Measurements from ENCODE around the gene CAVIN3. TPM values are rescaled to one million over a fixed set of nuclear protein-coding genes. Genes with fewer than 3 reads are reported as not detected.

The CAVIN3 gene
- 10 to 100 TPM; 45.0 to 45.3 TPM for total RNA-seq

GRCh38 chr11:6320411-6321155 lies at the start of gene CAVIN3:
CAVIN3 (minus strand) TSS chr11:6320501; CDS start chr11:6320476, 25 bp downstream.
- POLR2A ChIA-PET, result interaction anchor here (1.1 to 1.6 kb wide), 2 partner anchors 31 to 33 kb away, joined by 3 to 8 read pairs; no protein-coding TSS in a partner anchor
- CTCF ChIA-PET, result interaction anchor here (0.6 to 8.8 kb wide), 3 partner anchors 11 to 42 kb away, joined by 3 to 55 read pairs (median 3); no protein-coding TSS in a partner anchor

GRCh38 chr11:6365659-6366058 lies 45.4 kb upstream of the CAVIN3 start:
- CTCF ChIA-PET, result interaction anchor here (1.9 to 4.1 kb wide), 2 partner anchors 12 to 13 kb away, joined by 4 to 25 read pairs; no protein-coding TSS in a partner anchor
- POLR2A ChIA-PET, result no interaction called here

GRCh38 chr11:6362873-6363678 lies 42.8 kb upstream of the CAVIN3 start:
- ChIA-PET POLR2A (no interaction called here), CTCF (interaction anchor here (0.6 to 4.1 kb wide), 27 partner anchors 8 to 348 kb away, joined by 3 to 25 read pairs (median 4); partner anchors contain the start of genes CAVIN3, CCKBR and TRIM3)

- ChIA-PET POLR2A (no interaction called here), CTCF (interaction anchor here (0.6 to 4.1 kb wide), 25 partner anchors 9 to 342 kb away, joined by 3 to 25 read pairs (median 4); partner anchors contain the start of genes CAVIN3 and TRIM3)
Measured at GRCh38 chr11:6362185-6362872, 42.0 kb upstream of the CAVIN3 start.

- POLR2A ChIA-PET, result no interaction called here
- CTCF ChIA-PET, result no interaction called here
Measured at GRCh38 chr11:6360183-6360582, 39.9 kb upstream of the CAVIN3 start.

GRCh38 chr11:6357222-6357621 lies 36.9 kb upstream of the CAVIN3 start:
- ChIA-PET CTCF (interaction anchor here (1.1 to 1.8 kb wide), 2 partner anchors 106 to 332 kb away, joined by 4 read pairs; no protein-coding TSS in a partner anchor), POLR2A (interaction anchor here (0.7 kb wide), 1 partner anchor 38 kb away, joined by 4 read pairs; no protein-coding TSS in a partner anchor)

- CTCF ChIA-PET, result interaction anchor here (1.1 to 1.8 kb wide), 3 partner anchors 23 to 331 kb away, joined by 4 to 6 read pairs (median 4); no protein-coding TSS in a partner anchor
- POLR2A ChIA-PET, result interaction anchor here (0.6 to 0.7 kb wide), 2 partner anchors 37 to 737 kb away, joined by 3 to 4 read pairs; no protein-coding TSS in a partner anchor
Measured at GRCh38 chr11:6356503-6357055, 36.3 kb upstream of the CAVIN3 start.

- POLR2A ChIA-PET, result no interaction called here
- CTCF ChIA-PET, result interaction anchor here (1.0 to 4.8 kb wide), 11 partner anchors 9 to 345 kb away, joined by 3 to 55 read pairs (median 4); partner anchors contain the start of gene CAVIN3
Measured at GRCh38 chr11:6354651-6355485, 34.6 kb upstream of the CAVIN3 start.

GRCh38 chr11:6353367-6353987 lies 33.2 kb upstream of the CAVIN3 start:
- CTCF ChIA-PET, result interaction anchor here (0.7 to 4.8 kb wide), 20 partner anchors 10 to 815 kb away, joined by 3 to 55 read pairs (median 3); partner anchors contain the start of genes CAVIN3 and CNGA4
- POLR2A ChIA-PET, result interaction anchor here (0.9 kb wide), 1 partner anchor 34 kb away, joined by 3 read pairs; no protein-coding TSS in a partner anchor

GRCh38 chr11:6351782-6352382 lies 31.6 kb upstream of the CAVIN3 start:
- ChIA-PET CTCF (interaction anchor here (1.5 to 4.8 kb wide), 2 partner anchors 33 to 91 kb away, joined by 4 to 55 read pairs; partner anchors contain the start of gene CAVIN3), POLR2A (interaction anchor here (0.7 to 1.5 kb wide), 2 partner anchors 30 to 32 kb away, joined by 3 to 8 read pairs; partner anchors contain the start of gene CAVIN3)

GRCh38 chr11:6350486-6350885 lies 30.2 kb upstream of the CAVIN3 start:
- CTCF ChIA-PET, result interaction anchor here (4.8 kb wide), 1 partner anchor 32 kb away, joined by 55 read pairs; the partner anchor contains the start of gene CAVIN3

GRCh38 chr11:6350043-6350442 lies 29.7 kb upstream of the CAVIN3 start:
- POLR2A ChIA-PET, result no interaction called here

More at GRCh38 chr11:6350486-6350885, 30.2 kb upstream of the CAVIN3 start:
- POLR2A ChIA-PET, result no interaction called here

GRCh38 chr11:6345366-6345765 lies 25.1 kb upstream of the CAVIN3 start:
- ChIA-PET POLR2A (no interaction called here), CTCF (interaction anchor here (0.6 kb wide), 1 partner anchor 119 kb away, joined by 4 read pairs; no protein-coding TSS in a partner anchor)

More at GRCh38 chr11:6350043-6350442, 29.7 kb upstream of the CAVIN3 start:
- CTCF ChIA-PET, result no interaction called here

GRCh38 chr11:6336293-6336692 lies 16.0 kb upstream of the CAVIN3 start:
- ChIA-PET CTCF (no interaction called here), POLR2A (no interaction called here)

GRCh38 chr11:6334806-6335205 lies 14.5 kb upstream of the CAVIN3 start:
- POLR2A ChIA-PET, result no interaction called here
- CTCF ChIA-PET, result no interaction called here

GRCh38 chr11:6333095-6333494 lies 12.8 kb upstream of the CAVIN3 start:
- ChIA-PET POLR2A (no interaction called here), CTCF (no interaction called here)

GRCh38 chr11:6332066-6332465 lies 11.8 kb upstream of the CAVIN3 start:
- POLR2A ChIA-PET, result no interaction called here
- CTCF ChIA-PET, result no interaction called here

Data from activated CD8-positive, alpha-beta memory T cell treated with anti-CD3 and anti-CD28 coated beads for 36 hours (primary cell).